Neuron (in vitro differentiated cells): ENCODE results near the gene CTAGE9.
"Not testable (repeated sequence)": the region's sequence is repeated elsewhere in the genome, so short reads cannot be mapped to it uniquely, and the experiment has no call there.

Experiments used
- H2AFZ ChIP-seq: one replicate; pipeline ENCODE4 v1.6.1; 2013; ENCODE audit warnings: low read depth, mild to moderate bottlenecking, inconsistent platforms, low read length, moderate library complexity
- H3K27me3 ChIP-seq: one replicate; pipeline ENCODE4 v1.6.1; 2013; ENCODE audit warnings: low read length; ENCODE audit not compliant: insufficient read depth
- H3K36me3 ChIP-seq: one replicate; pipeline ENCODE4 v1.6.1; 2013; ENCODE audit warnings: low read length; ENCODE audit not compliant: insufficient read depth
- H3K4me1 ChIP-seq: one replicate; pipeline ENCODE4 v1.6.1; 2013; ENCODE audit warnings: low read length; ENCODE audit not compliant: insufficient read depth
- H3K4me3 ChIP-seq: 2 replicates; pipeline ENCODE4 v1.5.1; 2013; ENCODE audit warnings: mild to moderate bottlenecking, low read length, moderate library complexity
- H3K9me3 ChIP-seq: one replicate; pipeline ENCODE4 v1.6.1; 2013; ENCODE audit warnings: low read length

CTAGE9 gene

GRCh38 chr6:131710917-131711316 lies at the start of gene CTAGE9:
TSS of gene CTAGE9 (minus strand) at chr6:131711017. CDS start at chr6:131711017, 0 bp downstream.
- H2AFZ ChIP-seq: not testable (repeated sequence)

GRCh38 chr6:131758920-131759319 lies 48.1 kb upstream of the CTAGE9 start:
- Histone ChIP-seq H3K36me3 (no peaks in the 10 kb centered on the region), H3K4me3 (no peak overlapping the region), H3K27me3 (no peaks in the 10 kb centered on the region), H3K4me1 (no peaks in the 10 kb centered on the region), H2AFZ (no peak overlapping the region), H3K9me3 (peaks cover 2% of the 10 kb centered on the region)

More at GRCh38 chr6:131710917-131711316, at the start of gene CTAGE9:
- not testable (repeated sequence) for H3K27me3 ChIP-seq, H3K36me3 ChIP-seq, H3K9me3 ChIP-seq, H3K4me3 ChIP-seq, H3K4me1 ChIP-seq

- Histone ChIP-seq H3K4me3 (no peak overlapping the region), H3K27me3 (no peaks in the 10 kb centered on the region), H3K36me3 (no peaks in the 10 kb centered on the region), H3K4me1 (no peaks in the 10 kb centered on the region), H2AFZ (no peak overlapping the region), H3K9me3 (peaks cover 2% of the 10 kb centered on the region)
Observed at GRCh38 chr6:131756039-131756438, 45.2 kb upstream of the CTAGE9 start.

- Histone ChIP-seq H3K4me3 (no peak overlapping the region), H2AFZ (no peak overlapping the region), H3K4me1 (no peaks in the 10 kb centered on the region), H3K27me3 (no peaks in the 10 kb centered on the region), H3K9me3 (peaks cover 2% of the 10 kb centered on the region), H3K36me3 (no peaks in the 10 kb centered on the region)
Observed at GRCh38 chr6:131755597-131755996, 44.8 kb upstream of the CTAGE9 start.

GRCh38 chr6:131754715-131755567 lies 44.1 kb upstream of the CTAGE9 start:
- Histone ChIP-seq H3K4me3 (no peak overlapping the region), H3K27me3 (no peaks in the 10 kb centered on the region), H3K4me1 (no peaks in the 10 kb centered on the region), H3K36me3 (no peaks in the 10 kb centered on the region), H2AFZ (no peak overlapping the region), H3K9me3 (peaks cover 2% of the 10 kb centered on the region)

- no peaks in the 10 kb centered on the region for H3K36me3 ChIP-seq
- no peak overlapping the region for H2AFZ ChIP-seq
- H3K4me3 ChIP-seq: no peak overlapping the region
- H3K27me3 ChIP-seq: no peaks in the 10 kb centered on the region
- H3K9me3 ChIP-seq: peaks cover 2% of the 10 kb centered on the region
- H3K4me1 ChIP-seq: no peaks in the 10 kb centered on the region
Observed at GRCh38 chr6:131754088-131754487, 43.3 kb upstream of the CTAGE9 start.

- not testable (repeated sequence) for H3K27me3 ChIP-seq, H3K36me3 ChIP-seq, H3K4me1 ChIP-seq, H3K4me3 ChIP-seq, H3K9me3 ChIP-seq, H2AFZ ChIP-seq
Observed at GRCh38 chr6:131751012-131751715, 40.3 kb upstream of the CTAGE9 start.

GRCh38 chr6:131749023-131749422 lies 38.2 kb upstream of the CTAGE9 start:
- Histone ChIP-seq H2AFZ (no peak overlapping the region), H3K4me1 (no peaks in the 10 kb centered on the region), H3K4me3 (no peak overlapping the region)

GRCh38 chr6:131747821-131748353 lies 37.1 kb upstream of the CTAGE9 start:
- Histone ChIP-seq H3K9me3 (no peaks in the 10 kb centered on the region), H3K27me3 (no peaks in the 10 kb centered on the region), H3K36me3 (no peaks in the 10 kb centered on the region), H2AFZ (no peak overlapping the region), H3K4me3 (no peak overlapping the region), H3K4me1 (no peaks in the 10 kb centered on the region)

More at GRCh38 chr6:131749023-131749422, 38.2 kb upstream of the CTAGE9 start:
- no peaks in the 10 kb centered on the region for H3K36me3 ChIP-seq
- H3K27me3 ChIP-seq: no peaks in the 10 kb centered on the region
- no peaks in the 10 kb centered on the region for H3K9me3 ChIP-seq

- no peaks in the 10 kb centered on the region for H3K27me3 ChIP-seq
- no peaks in the 10 kb centered on the region for H3K9me3 ChIP-seq
- no peaks in the 10 kb centered on the region for H3K36me3 ChIP-seq
- no peaks in the 10 kb centered on the region for H3K4me1 ChIP-seq
- no peak overlapping the region for H3K4me3 ChIP-seq
- no peak overlapping the region for H2AFZ ChIP-seq
Observed at GRCh38 chr6:131745476-131745875, 34.7 kb upstream of the CTAGE9 start.

GRCh38 chr6:131744432-131745287 lies 33.8 kb upstream of the CTAGE9 start:
- no peak overlapping the region for H3K4me3 ChIP-seq
- H3K36me3 ChIP-seq: no peaks in the 10 kb centered on the region
- no peak overlapping the region for H2AFZ ChIP-seq

GRCh38 chr6:131741688-131742393 lies 31.0 kb upstream of the CTAGE9 start:
- H3K4me1 ChIP-seq: no peaks in the 10 kb centered on the region
- no peaks in the 10 kb centered on the region for H3K27me3 ChIP-seq
- H3K36me3 ChIP-seq: no peaks in the 10 kb centered on the region
- H3K9me3 ChIP-seq: no peaks in the 10 kb centered on the region
- H2AFZ ChIP-seq: no peak overlapping the region
- no peak overlapping the region for H3K4me3 ChIP-seq

More at GRCh38 chr6:131744432-131745287, 33.8 kb upstream of the CTAGE9 start:
- Histone ChIP-seq H3K4me1 (no peaks in the 10 kb centered on the region), H3K27me3 (no peaks in the 10 kb centered on the region), H3K9me3 (no peaks in the 10 kb centered on the region)
